Sigmoid colon (tissue), 4 donors: ENCODE data around the gene TMEM121B.

Source experiments
- EP300 ChIP-seq, 4 donors: sonication (generic); formaldehyde crosslinking; IDR thresholded peaks; one replicate each; pipeline ENCODE4 v1.6.1; 2017; ENCODE audit warnings: antibody characterized with exemption in 4 of 4
- POLR2A ChIP-seq, 2 donors: fragments of 450-650 bp; IDR thresholded peaks; one replicate each; pipeline ENCODE4 v1.6.1; 2016; ENCODE audit warnings: antibody characterized with exemption in 2 of 2, mild to moderate bottlenecking in 2 of 2, moderate library complexity in 2 of 2
- TF ChIP-seq, protein P1 (sequence below), 4 experiments: fragments of 450-650 bp in 3 of 4; fragments of 200-600 bp in 1 of 4; IDR thresholded peaks; one replicate each; pipeline ENCODE4 v1.5.1; 2016 to 2019; ENCODE audit warnings: antibody characterized with exemption in 4 of 4, mild to moderate bottlenecking in 3 of 4, moderate library complexity in 2 of 4

DNA sequence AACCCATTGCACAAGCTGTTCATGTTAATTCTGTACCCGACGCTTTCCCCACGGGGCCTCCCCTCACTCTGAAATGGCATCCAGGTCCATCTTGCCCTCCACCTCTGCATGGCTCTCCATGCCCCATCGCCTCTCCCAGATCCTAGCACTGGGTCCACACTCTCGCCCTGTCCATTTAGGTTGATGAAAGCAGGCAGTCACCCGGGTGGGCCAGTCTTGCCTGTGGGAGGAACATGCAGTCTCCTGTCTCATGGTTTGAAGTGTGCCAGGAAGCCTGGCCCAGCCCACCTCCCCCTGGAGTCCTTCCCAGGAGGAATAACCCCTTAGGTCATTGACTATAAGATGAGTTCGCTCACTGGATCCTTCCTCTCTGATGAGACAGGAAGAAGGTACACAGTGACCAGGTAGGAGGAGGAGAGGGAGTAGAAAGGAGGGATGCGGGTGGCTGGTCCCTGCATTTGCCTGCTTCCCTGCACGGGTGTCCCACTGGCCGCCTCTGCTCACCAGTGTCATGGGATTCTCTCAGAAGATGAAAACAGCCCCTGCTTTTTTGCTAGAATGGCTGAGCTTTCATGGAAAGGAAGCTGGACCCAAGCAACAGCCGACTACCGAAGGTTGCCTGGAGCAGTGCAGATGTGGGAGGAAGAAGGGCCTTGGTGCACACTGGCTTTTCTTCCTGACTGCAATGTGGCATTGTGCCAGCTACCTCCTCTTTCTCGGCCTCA is 6.8 kb downstream of the TMEM121B start:
- TF ChIP-seq, protein P1, sequence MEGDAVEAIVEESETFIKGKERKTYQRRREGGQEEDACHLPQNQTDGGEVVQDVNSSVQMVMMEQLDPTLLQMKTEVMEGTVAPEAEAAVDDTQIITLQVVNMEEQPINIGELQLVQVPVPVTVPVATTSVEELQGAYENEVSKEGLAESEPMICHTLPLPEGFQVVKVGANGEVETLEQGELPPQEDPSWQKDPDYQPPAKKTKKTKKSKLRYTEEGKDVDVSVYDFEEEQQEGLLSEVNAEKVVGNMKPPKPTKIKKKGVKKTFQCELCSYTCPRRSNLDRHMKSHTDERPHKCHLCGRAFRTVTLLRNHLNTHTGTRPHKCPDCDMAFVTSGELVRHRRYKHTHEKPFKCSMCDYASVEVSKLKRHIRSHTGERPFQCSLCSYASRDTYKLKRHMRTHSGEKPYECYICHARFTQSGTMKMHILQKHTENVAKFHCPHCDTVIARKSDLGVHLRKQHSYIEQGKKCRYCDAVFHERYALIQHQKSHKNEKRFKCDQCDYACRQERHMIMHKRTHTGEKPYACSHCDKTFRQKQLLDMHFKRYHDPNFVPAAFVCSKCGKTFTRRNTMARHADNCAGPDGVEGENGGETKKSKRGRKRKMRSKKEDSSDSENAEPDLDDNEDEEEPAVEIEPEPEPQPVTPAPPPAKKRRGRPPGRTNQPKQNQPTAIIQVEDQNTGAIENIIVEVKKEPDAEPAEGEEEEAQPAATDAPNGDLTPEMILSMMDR (IDR thresholded peaks at IDR 0.05): no peak
- TF ChIP-seq POLR2A (IDR thresholded peaks at IDR 0.05) (no peak), EP300 (IDR thresholded peaks at IDR 0.05) (no peak)
